GM23248 (cell line): ENCODE measurements around the gene ACBD5.

Experiments used
- EZH2 ChIP-seq: fragments of 200-600 bp; sonication (generic); IDR thresholded peaks from 2 replicates; pipeline ENCODE4 v1.6.1; 2018; ENCODE audit warnings: antibody characterized with exemption, mild to moderate bottlenecking; ENCODE audit not compliant: insufficient read depth, poor library complexity, severe bottlenecking
- EZH2phosphoT487 ChIP-seq: fragments of 200-600 bp; sonication (generic); IDR thresholded peaks from 2 replicates; pipeline ENCODE4 v1.6.1; 2018; ENCODE audit warnings: antibody characterized with exemption, moderate library complexity, mild to moderate bottlenecking, low read depth; ENCODE audit not compliant: insufficient read depth

- TF ChIP-seq EZH2phosphoT487: no peak
- no peak for TF ChIP-seq EZH2
These were observed 16.6 kb downstream of the ACBD5 start for GRCh38 chr10:27223964-27224363.
